CD14-positive monocyte (primary cell): Measurements from ENCODE around the gene ART4. TPM values are rescaled to one million over a fixed set of nuclear protein-coding genes. Genes with fewer than 3 reads are reported as not detected.

Experiments used
- DNase-seq, 3 donors: peaks; one replicate each; pipeline ENCODE4 v3.0.0-alpha.2; 2011 to 2022
- H2AFZ ChIP-seq: 2 replicates; pipeline ENCODE4 v1.6.0; 2012; ENCODE audit warnings: mild to moderate bottlenecking, low read depth, low read length, inconsistent platforms; ENCODE audit not compliant: insufficient read depth, poor library complexity, severe bottlenecking
- H3K27ac ChIP-seq, 2 donors: 1 replicate in 1 of 2; 2 replicates in 1 of 2; pipeline ENCODE4 v1.5.1; 2012 to 2013; ENCODE audit warnings: low read length in 2 of 2, control low read depth in 1 of 2, inconsistent platforms in 1 of 2, low read depth in 1 of 2, mild to moderate bottlenecking in 1 of 2
- H3K27me3 ChIP-seq, 2 donors: one replicate each; pipeline versions ENCODE4 v1.6.0 to v1.6.1; 2011 to 2013; ENCODE audit warnings: low read length in 2 of 2; ENCODE audit not compliant: control insufficient read depth in 2 of 2, insufficient read depth in 2 of 2
- H3K36me3 ChIP-seq, 2 donors: replicated peaks in 1 of 2; 1 replicate in 1 of 2; 2 replicates in 1 of 2; pipeline versions ENCODE4 v1.5.1 to v1.6.1; 2012 to 2013; ENCODE audit warnings: low read length in 2 of 2, control low read depth in 1 of 2, inconsistent platforms in 1 of 2, mild to moderate bottlenecking in 1 of 2; ENCODE audit not compliant: insufficient read depth in 2 of 2, control insufficient read depth in 1 of 2
- H3K4me1 ChIP-seq, 2 donors: 1 replicate in 1 of 2; 2 replicates in 1 of 2; pipeline versions ENCODE4 v1.5.1 to v1.6.1; 2012 to 2013; ENCODE audit warnings: low read length in 2 of 2, control low read depth in 1 of 2, inconsistent platforms in 1 of 2, mild to moderate bottlenecking in 1 of 2, moderate library complexity in 1 of 2; ENCODE audit not compliant: insufficient read depth in 2 of 2, control insufficient read depth in 1 of 2
- H3K4me2 ChIP-seq: replicated peaks from 2 replicates; pipeline ENCODE3; 2012; ENCODE audit warnings: low read length, moderate library complexity, mild to moderate bottlenecking; ENCODE audit not compliant: poor library complexity, severe bottlenecking; ENCODE audit errors: extremely low read depth
- H3K4me3 ChIP-seq, 3 experiments: fragments of 200-600 bp in 1 of 3; sonication (generic) in 1 of 3; replicated peaks in 1 of 3; 1 replicate in 2 of 3; 2 replicates in 1 of 3; pipeline ENCODE4 v1.5.1; 2011 to 2013; ENCODE audit warnings: low read length in 3 of 3, mild to moderate bottlenecking in 3 of 3, control low read depth in 2 of 3, low read depth in 2 of 3, inconsistent platforms in 1 of 3, moderate library complexity in 1 of 3
- H3K79me2 ChIP-seq: 2 replicates; pipeline ENCODE4 v1.6.0; 2012; ENCODE audit warnings: mild to moderate bottlenecking, control low read depth, inconsistent platforms, low read length, moderate library complexity; ENCODE audit not compliant: insufficient read depth
- H3K9ac ChIP-seq: 2 replicates; pipeline ENCODE4 v1.6.0; 2017; ENCODE audit warnings: low read length, mild to moderate bottlenecking; ENCODE audit not compliant: insufficient read depth, poor library complexity, severe bottlenecking
- H3K9me3 ChIP-seq, 2 donors: replicated peaks in 1 of 2; 1 replicate in 1 of 2; 2 replicates in 1 of 2; pipeline versions ENCODE4 v1.5.1 to v1.6.1; 2012 to 2013; ENCODE audit warnings: low read length in 2 of 2, control low read depth in 1 of 2; ENCODE audit not compliant: control insufficient read depth in 1 of 2, insufficient read depth in 1 of 2
- H4K20me1 ChIP-seq: 2 replicates; pipeline ENCODE4 v1.6.0; 2012; ENCODE audit warnings: mild to moderate bottlenecking, low read length, control low read depth, moderate library complexity; ENCODE audit not compliant: insufficient read depth
- H3K27ac Mint-ChIP-seq, 7 donors: one replicate each; pipeline ENCODE4 v1.8.0; 2020; ENCODE audit warnings: mild to moderate bottlenecking in 7 of 7, mixed read lengths in 7 of 7, moderate library complexity in 6 of 7, inconsistent platforms in 2 of 7
- H3K27me3 Mint-ChIP-seq, 3 donors: one replicate each; pipeline ENCODE4 v1.8.0; 2021 to 2022; ENCODE audit warnings: low read depth in 3 of 3, mild to moderate bottlenecking in 3 of 3, mixed read lengths in 3 of 3, moderate library complexity in 3 of 3, inconsistent platforms in 1 of 3
- H3K36me3 Mint-ChIP-seq, 2 donors: one replicate each; pipeline ENCODE4 v1.8.0; 2020; ENCODE audit warnings: mixed read lengths in 2 of 2, inconsistent platforms in 1 of 2, mild to moderate bottlenecking in 1 of 2
- H3K4me1 Mint-ChIP-seq: one replicate; pipeline ENCODE4 v1.8.0; 2020; ENCODE audit warnings: mild to moderate bottlenecking, mixed read lengths
- H3K4me3 Mint-ChIP-seq, 2 donors: one replicate each; pipeline ENCODE4 v1.8.0; 2020; ENCODE audit warnings: mild to moderate bottlenecking in 2 of 2, mixed read lengths in 2 of 2, moderate library complexity in 1 of 2
- H3K9me3 Mint-ChIP-seq, 7 donors: one replicate each; pipeline ENCODE4 v1.8.0; 2020 to 2022; ENCODE audit warnings: mixed read lengths in 7 of 7, mild to moderate bottlenecking in 6 of 7, moderate library complexity in 6 of 7, inconsistent platforms in 2 of 7
- CTCF ChIP-seq: fragments of 200-600 bp; IDR thresholded peaks from one replicate; pipeline ENCODE4 v1.8.0; 2022; ENCODE audit warnings: antibody characterized with exemption, mild to moderate bottlenecking
- WGBS: methylation state at CpG from one replicate; pipeline ENCODE4 v1.1.5; 2013; ENCODE audit warnings: missing lambda C conversion rate; ENCODE audit not compliant: insufficient coverage; 5-methylcytosine and 5-hydroxymethylcytosine counted together
- intact Hi-C, 2 donors: fragments of 100-400 bp; cut with micrococcal nuclease; formaldehyde crosslinking; loops; one replicate each; pipeline versions ENCODE4 v1.15.0 to v1.15.1; 2023
- polyA plus RNA-seq, 3 donors: library from polyadenylated mRNA; depleted of rRNA in 1 of 3; unstranded in 2 of 3; stranded (reverse) in 1 of 3; fragments of 300-500 nt in 2 of 3; fragments of >200 nt in 1 of 3; fragmentation: Illumina TruSeq in 2 of 3; gene quantifications; 1 replicate in 2 of 3; 2 replicates in 1 of 3; pipeline ENCODE4 v1.2.3, GENCODE V29; 2012 to 2021

ART4 gene
- polyA plus RNA-seq, 3 donors = not detected

GRCh38 chr12:14860490-14860889 lies 17.2 kb upstream of the ART4 start:
- Mint-ChIP-seq H3K36me3 (no peaks in the 10 kb centered on the region), H3K9me3 (peaks cover 13 to 40% (median 29%) of the 10 kb centered on the region in 7 donors), H3K27ac (no peak overlapping the region), H3K4me1 (no peaks in the 10 kb centered on the region), H3K4me3 (no peak overlapping the region), H3K27me3 (no peaks in the 10 kb centered on the region)
- no peak overlapping the region for H3K9ac ChIP-seq
- peaks cover 5 to 7% of the 10 kb centered on the region in 2 donors for H3K9me3 ChIP-seq
- H3K4me3 ChIP-seq = no peak overlapping the region
- no peak for DNase-seq
- intact Hi-C loops = no loop called here
- no peak for TF ChIP-seq CTCF
- H3K4me2 ChIP-seq = no peak overlapping the region
- no peaks in the 10 kb centered on the region for H4K20me1 ChIP-seq
- no peak overlapping the region for H3K27ac ChIP-seq
- H3K36me3 ChIP-seq = no peaks in the 10 kb centered on the region
- H3K27me3 ChIP-seq = no peaks in the 10 kb centered on the region
- H2AFZ ChIP-seq = no peak overlapping the region
- H3K4me1 ChIP-seq = no peaks in the 10 kb centered on the region
- H3K79me2 ChIP-seq = no peaks in the 10 kb centered on the region

- Mint-ChIP-seq H3K36me3 (no peaks in the 10 kb centered on the region), H3K4me3 (no peak overlapping the region), H3K4me1 (no peaks in the 10 kb centered on the region), H3K9me3 (peaks cover 13 to 33% (median 26%) of the 10 kb centered on the region in 7 donors), H3K27me3 (no peaks in the 10 kb centered on the region), H3K27ac (no peak overlapping the region)
- no peak overlapping the region for H3K9ac ChIP-seq
- TF ChIP-seq CTCF = no peak
- intact Hi-C loops = no loop called here
- no peak overlapping the region for H2AFZ ChIP-seq
- peaks cover 5 to 7% of the 10 kb centered on the region in 2 donors for H3K9me3 ChIP-seq
- H3K4me3 ChIP-seq = no peak overlapping the region
- H3K79me2 ChIP-seq = no peaks in the 10 kb centered on the region
- H3K27me3 ChIP-seq = no peaks in the 10 kb centered on the region
- no peak for DNase-seq
- WGBS = 100% methylated on average over 1 of the region's 1 CpG
- no peak overlapping the region for H3K4me2 ChIP-seq
- H4K20me1 ChIP-seq = no peaks in the 10 kb centered on the region
- no peaks in the 10 kb centered on the region for H3K36me3 ChIP-seq
- H3K4me1 ChIP-seq = no peaks in the 10 kb centered on the region
- no peak overlapping the region for H3K27ac ChIP-seq
These were observed 15.2 kb upstream of the ART4 start for GRCh38 chr12:14858513-14858912.
